GM06990 (cell line): Measurements from ENCODE around the gene PODN.

ENCODE experiments used
- DNase-seq: peaks from one replicate; pipeline ENCODE4 v3.0.0-alpha.2; 2011; ENCODE audit not compliant: insufficient read length; ENCODE audit errors: extremely low read depth
- H3K27me3 ChIP-seq: replicated peaks from 2 replicates; pipeline ENCODE4 v1.6.0; 2011; ENCODE audit warnings: low read length; ENCODE audit not compliant: control insufficient read depth, insufficient read depth
- H3K36me3 ChIP-seq: 2 replicates; pipeline ENCODE4 v1.5.1; 2011; ENCODE audit warnings: low read length; ENCODE audit not compliant: control insufficient read depth, insufficient read depth
- H3K4me3 ChIP-seq: replicated peaks from 2 replicates; pipeline ENCODE4 v1.5.1; 2011; ENCODE audit warnings: low read depth, mild to moderate bottlenecking, control low read depth, low read length
- CTCF ChIP-seq: IDR thresholded peaks from 2 replicates; pipeline ENCODE4 v1.5.1; 2011; ENCODE audit warnings: low read length, control low read depth, mild to moderate bottlenecking, inconsistent platforms; ENCODE audit not compliant: insufficient read depth, poor library complexity, severe bottlenecking

The PODN gene

GRCh38 chr1:53117836-53118235 lies 55.8 kb downstream of the PODN start:
- TF ChIP-seq CTCF: no peak
- no peak for DNase-seq
- Histone ChIP-seq H3K27me3 (no peaks in the 10 kb centered on the region; the same call in 1 of the 2 replicates), H3K36me3 (no peaks in the 10 kb centered on the region), H3K4me3 (no peak overlapping the region)

GRCh38 chr1:53120659-53121058 lies 58.6 kb downstream of the PODN start:
- TF ChIP-seq CTCF: no peak
- no peak overlapping the region for H3K4me3 ChIP-seq
- H3K27me3 ChIP-seq: no peaks in the 10 kb centered on the region; the same call in 1 of the 2 replicates
- H3K36me3 ChIP-seq: no peaks in the 10 kb centered on the region
- DNase-seq: no peak

GRCh38 chr1:53121319-53122172 lies 59.5 kb downstream of the PODN start:
- H3K4me3 ChIP-seq: no peak overlapping the region
- TF ChIP-seq CTCF: no peak
- DNase-seq: no peak
- no peaks in the 10 kb centered on the region for H3K36me3 ChIP-seq
- no peaks in the 10 kb centered on the region; the same call in 1 of the 2 replicates for H3K27me3 ChIP-seq

GRCh38 chr1:53122201-53122885 lies 60.3 kb downstream of the PODN start:
- H3K27me3 ChIP-seq: no peaks in the 10 kb centered on the region; the same call in 1 of the 2 replicates
- no peak for TF ChIP-seq CTCF
- no peak for DNase-seq
- H3K4me3 ChIP-seq: no peak overlapping the region
- no peaks in the 10 kb centered on the region for H3K36me3 ChIP-seq

GRCh38 chr1:53122961-53123413 lies 61.0 kb downstream of the PODN start:
- Histone ChIP-seq H3K4me3 (no peak overlapping the region), H3K27me3 (no peaks in the 10 kb centered on the region; the same call in none of the 2 replicates), H3K36me3 (no peaks in the 10 kb centered on the region)
- no peak for TF ChIP-seq CTCF
- DNase-seq: no peak
